ENCODE data around the gene SESN1.

The SESN1 gene

GRCh38 chr6:109081516-109082187, 13.0 kb downstream of the SESN1 start:
- TF ChIP-seq, protein P1, sequence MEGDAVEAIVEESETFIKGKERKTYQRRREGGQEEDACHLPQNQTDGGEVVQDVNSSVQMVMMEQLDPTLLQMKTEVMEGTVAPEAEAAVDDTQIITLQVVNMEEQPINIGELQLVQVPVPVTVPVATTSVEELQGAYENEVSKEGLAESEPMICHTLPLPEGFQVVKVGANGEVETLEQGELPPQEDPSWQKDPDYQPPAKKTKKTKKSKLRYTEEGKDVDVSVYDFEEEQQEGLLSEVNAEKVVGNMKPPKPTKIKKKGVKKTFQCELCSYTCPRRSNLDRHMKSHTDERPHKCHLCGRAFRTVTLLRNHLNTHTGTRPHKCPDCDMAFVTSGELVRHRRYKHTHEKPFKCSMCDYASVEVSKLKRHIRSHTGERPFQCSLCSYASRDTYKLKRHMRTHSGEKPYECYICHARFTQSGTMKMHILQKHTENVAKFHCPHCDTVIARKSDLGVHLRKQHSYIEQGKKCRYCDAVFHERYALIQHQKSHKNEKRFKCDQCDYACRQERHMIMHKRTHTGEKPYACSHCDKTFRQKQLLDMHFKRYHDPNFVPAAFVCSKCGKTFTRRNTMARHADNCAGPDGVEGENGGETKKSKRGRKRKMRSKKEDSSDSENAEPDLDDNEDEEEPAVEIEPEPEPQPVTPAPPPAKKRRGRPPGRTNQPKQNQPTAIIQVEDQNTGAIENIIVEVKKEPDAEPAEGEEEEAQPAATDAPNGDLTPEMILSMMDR (IDR thresholded peaks at IDR 0.05): no peak
- no peak overlapping the region for H3K4me2 ChIP-seq (ENCODE audit: low read length)
- H2AFZ ChIP-seq: no peak overlapping the region
- no peaks in the 10 kb centered on the region for H3K36me3 ChIP-seq (ENCODE audit: control insufficient read depth, insufficient read depth, low read length)
- peaks cover 11% of the 10 kb centered on the region for H3K79me2 ChIP-seq
- no peak overlapping the region for H3K9ac ChIP-seq
- no peaks in the 10 kb centered on the region for H3K9me3 ChIP-seq (ENCODE audit: control insufficient read depth, low read length)
- no peak overlapping the region for H3K4me3 ChIP-seq (ENCODE audit: low read depth, low read length)
- peaks cover 9% of the 10 kb centered on the region for H3K4me1 ChIP-seq
- peak overlapping the region; percentile 13 for H3K27ac ChIP-seq
- no peaks in the 10 kb centered on the region for H3K27me3 ChIP-seq (ENCODE audit: control insufficient read depth, insufficient read depth, low read length)

DNA sequence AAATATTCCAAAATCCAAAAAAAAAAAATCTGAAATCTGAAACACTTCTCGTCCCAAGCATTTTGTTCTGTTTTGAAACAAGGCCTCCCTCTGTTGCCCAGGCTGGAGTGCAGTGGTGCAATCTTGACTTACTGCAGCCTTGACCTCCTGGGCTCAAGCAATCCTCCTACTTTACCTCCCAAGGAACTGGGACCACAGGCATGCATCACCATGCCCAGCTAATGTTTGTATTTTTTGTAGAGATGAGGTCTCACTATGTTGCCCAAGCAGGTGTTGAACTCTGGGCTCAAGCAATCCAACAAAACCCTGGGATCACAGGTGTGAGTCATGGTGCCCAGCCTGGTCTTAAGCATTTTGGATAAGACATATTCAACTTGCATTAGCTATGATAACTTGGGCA, 13.6 kb downstream of the SESN1 start:
- Histone ChIP-seq H2AFZ (no peak overlapping the region), H3K4me2 (ENCODE audit: low read length) (no peak overlapping the region), H3K4me3 (ENCODE audit: low read depth, low read length) (no peak overlapping the region), H3K27ac (no peak overlapping the region), H3K4me1 (peaks cover 12% of the 10 kb centered on the region), H3K9me3 (ENCODE audit: control insufficient read depth, low read length) (no peaks in the 10 kb centered on the region), H3K9ac (no peak overlapping the region), H3K36me3 (ENCODE audit: control insufficient read depth, insufficient read depth, low read length) (no peaks in the 10 kb centered on the region), H3K79me2 (peaks cover 7% of the 10 kb centered on the region), H3K27me3 (ENCODE audit: control insufficient read depth, insufficient read depth, low read length) (no peaks in the 10 kb centered on the region)
- TF ChIP-seq, protein P1 (IDR thresholded peaks at IDR 0.05): no peak

DNA sequence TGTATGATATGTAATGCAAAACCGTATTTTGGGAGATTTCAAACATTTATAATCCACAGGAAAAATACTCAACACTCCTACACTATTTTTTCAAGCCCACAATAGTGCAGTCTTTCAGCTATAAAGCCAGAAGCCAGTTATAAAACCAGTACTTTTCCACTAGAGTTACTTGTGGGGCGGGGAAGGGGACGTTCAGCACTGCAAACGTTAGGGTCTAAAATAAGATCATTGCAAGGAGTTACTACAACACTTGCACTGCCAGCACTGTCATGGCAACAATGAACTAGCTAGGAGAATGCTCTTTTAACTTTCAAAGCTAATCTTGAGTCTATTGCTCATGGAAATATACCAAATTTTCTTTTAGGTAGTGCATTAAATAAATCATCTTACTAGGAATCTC, 14.7 kb downstream of the SESN1 start:
- H3K4me3 ChIP-seq (ENCODE audit: low read depth, low read length): no peak overlapping the region
- no peak overlapping the region for H2AFZ ChIP-seq
- TF ChIP-seq, protein P1 (IDR thresholded peaks at IDR 0.05): no peak
- no peaks in the 10 kb centered on the region for H3K36me3 ChIP-seq (ENCODE audit: control insufficient read depth, insufficient read depth, low read length)
- H3K79me2 ChIP-seq: peaks cover 5% of the 10 kb centered on the region
- H3K9ac ChIP-seq: no peak overlapping the region
- H3K9me3 ChIP-seq (ENCODE audit: control insufficient read depth, low read length): no peaks in the 10 kb centered on the region
- H3K27ac ChIP-seq: peak overlapping the region; percentile 53
- H3K4me2 ChIP-seq (ENCODE audit: low read length): no peak overlapping the region
- H3K4me1 ChIP-seq: peaks cover 15% of the 10 kb centered on the region
- H3K27me3 ChIP-seq (ENCODE audit: control insufficient read depth, insufficient read depth, low read length): no peaks in the 10 kb centered on the region

GRCh38 chr6:109076377-109076776, 18.3 kb downstream of the SESN1 start:
- Histone ChIP-seq H2AFZ (no peak overlapping the region), H3K4me1 (peaks cover 21% of the 10 kb centered on the region)

More at GRCh38 chr6:109076377-109076776, 18.3 kb downstream of the SESN1 start:
- H3K9ac ChIP-seq: no peak overlapping the region
- H3K27me3 ChIP-seq (ENCODE audit: control insufficient read depth, insufficient read depth, low read length): no peaks in the 10 kb centered on the region
- no peak overlapping the region for H3K4me2 ChIP-seq (ENCODE audit: low read length)
- H3K36me3 ChIP-seq (ENCODE audit: control insufficient read depth, insufficient read depth, low read length): no peaks in the 10 kb centered on the region
- H3K79me2 ChIP-seq: peaks cover 11% of the 10 kb centered on the region
- H3K4me3 ChIP-seq (ENCODE audit: low read depth, low read length): no peak overlapping the region
- TF ChIP-seq, protein P1 (IDR thresholded peaks at IDR 0.05): no peak
- H3K27ac ChIP-seq: no peak overlapping the region
- H3K9me3 ChIP-seq (ENCODE audit: control insufficient read depth, low read length): no peaks in the 10 kb centered on the region

Data from parathyroid adenoma (tissue), 2 donors.